AG10803 (cell line): ENCODE data around the gene LGALS3.

Source experiments
- DNase-seq: peaks from one replicate; pipeline ENCODE4 v3.0.0; 2010; ENCODE audit warnings: low read depth
- H3K4me3 ChIP-seq: 2 replicates; pipeline ENCODE4 v1.5.1; 2011; ENCODE audit warnings: mild to moderate bottlenecking, low read length, control low read depth
- TF ChIP-seq, protein P1 (sequence below): conservative IDR thresholded peaks from 2 replicates; pipeline ENCODE4 v1.5.1; 2011; ENCODE audit warnings: mild to moderate bottlenecking, low read length, control low read depth, inconsistent platforms

Gene LGALS3

GRCh38 chr14:55125403-55125802 lies 3.6 kb upstream of the LGALS3 start:
- TF ChIP-seq, protein P1, sequence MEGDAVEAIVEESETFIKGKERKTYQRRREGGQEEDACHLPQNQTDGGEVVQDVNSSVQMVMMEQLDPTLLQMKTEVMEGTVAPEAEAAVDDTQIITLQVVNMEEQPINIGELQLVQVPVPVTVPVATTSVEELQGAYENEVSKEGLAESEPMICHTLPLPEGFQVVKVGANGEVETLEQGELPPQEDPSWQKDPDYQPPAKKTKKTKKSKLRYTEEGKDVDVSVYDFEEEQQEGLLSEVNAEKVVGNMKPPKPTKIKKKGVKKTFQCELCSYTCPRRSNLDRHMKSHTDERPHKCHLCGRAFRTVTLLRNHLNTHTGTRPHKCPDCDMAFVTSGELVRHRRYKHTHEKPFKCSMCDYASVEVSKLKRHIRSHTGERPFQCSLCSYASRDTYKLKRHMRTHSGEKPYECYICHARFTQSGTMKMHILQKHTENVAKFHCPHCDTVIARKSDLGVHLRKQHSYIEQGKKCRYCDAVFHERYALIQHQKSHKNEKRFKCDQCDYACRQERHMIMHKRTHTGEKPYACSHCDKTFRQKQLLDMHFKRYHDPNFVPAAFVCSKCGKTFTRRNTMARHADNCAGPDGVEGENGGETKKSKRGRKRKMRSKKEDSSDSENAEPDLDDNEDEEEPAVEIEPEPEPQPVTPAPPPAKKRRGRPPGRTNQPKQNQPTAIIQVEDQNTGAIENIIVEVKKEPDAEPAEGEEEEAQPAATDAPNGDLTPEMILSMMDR = no peak
- no peak overlapping the region for H3K4me3 ChIP-seq
- no peak for DNase-seq

GRCh38 chr14:55126034-55126433 lies 3.0 kb upstream of the LGALS3 start:
- TF ChIP-seq, protein P1 = no peak
- DNase-seq = no peak
- no peak overlapping the region for H3K4me3 ChIP-seq

DNA sequence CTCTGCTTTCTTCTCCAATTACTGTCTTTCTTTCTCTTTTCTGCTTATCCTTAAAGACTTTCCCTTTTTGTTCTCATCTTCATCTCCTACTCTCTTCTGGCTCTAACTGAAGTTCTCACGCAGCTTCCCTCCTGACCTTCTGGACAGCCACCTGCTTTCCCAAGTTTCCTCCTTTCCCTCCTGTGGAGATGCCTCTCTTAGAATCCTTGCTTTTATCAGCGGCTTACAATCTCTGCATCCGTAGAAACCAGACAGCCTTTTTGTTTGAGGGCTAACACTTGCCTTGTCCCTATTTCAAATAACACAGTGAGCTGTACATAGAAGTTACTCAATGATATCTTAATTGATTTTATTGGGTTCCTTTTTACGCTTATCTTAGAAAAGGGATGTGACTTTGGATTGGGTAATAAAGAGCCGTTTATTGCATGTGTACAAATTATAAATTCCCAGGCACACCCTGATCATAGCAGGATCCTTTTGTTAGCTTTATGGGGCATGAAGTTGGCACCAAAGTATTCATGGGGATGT lies 2.1 kb upstream of the LGALS3 start:
- no peak overlapping the region for H3K4me3 ChIP-seq
- TF ChIP-seq, protein P1 = no peak
- no peak for DNase-seq

- TF ChIP-seq, protein P1 = no peak
- no peak overlapping the region for H3K4me3 ChIP-seq
- DNase-seq = no peak
These were observed 1.5 kb upstream of the LGALS3 start for GRCh38 chr14:55127460-55127951.

DNA sequence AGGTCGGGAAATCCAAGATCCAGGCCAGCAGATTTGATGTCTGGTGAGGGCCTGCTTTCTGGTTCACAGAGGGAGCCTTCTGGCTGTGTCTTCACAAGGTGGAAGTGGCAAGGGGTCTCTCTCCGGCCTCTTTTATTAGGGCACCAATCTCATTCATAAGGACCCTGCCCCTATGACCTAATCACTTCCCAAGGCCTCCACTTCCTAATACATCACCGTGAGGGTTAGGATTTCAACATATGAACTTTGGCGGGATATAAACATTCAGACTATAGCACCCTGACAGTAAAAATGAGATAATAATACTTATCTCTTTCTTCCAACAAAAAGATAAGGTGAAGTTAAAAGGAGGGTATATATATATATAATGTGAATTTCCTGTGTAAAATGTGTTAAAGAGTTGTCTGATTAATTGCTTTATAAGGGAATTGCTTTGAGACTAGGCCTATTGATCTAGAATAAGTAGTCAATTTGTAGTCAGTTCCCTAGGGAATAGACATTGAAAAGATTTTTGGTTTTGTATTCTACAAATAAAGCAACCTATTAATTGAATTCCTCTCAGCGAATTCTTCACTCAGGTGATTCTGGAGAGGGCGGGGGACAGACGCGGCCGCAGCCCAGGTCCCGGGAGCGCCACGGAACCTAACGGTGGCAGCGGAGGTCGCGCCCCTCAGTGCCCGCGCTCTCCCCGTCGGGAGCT lies 516 bp upstream of the LGALS3 start:
- peak overlapping the region; percentile 71 for H3K4me3 ChIP-seq
- DNase-seq = no peak
- TF ChIP-seq, protein P1 = no peak

GRCh38 chr14:55129428-55130195 lies 560 bp downstream of the LGALS3 start:
- H3K4me3 ChIP-seq = peak overlapping the region; percentile 71
- TF ChIP-seq, protein P1 = no peak
- peak; percentile 71 for DNase-seq
